K562 (cell line): ENCODE measurements around the gene PFDN2. TPM values are rescaled to one million over a fixed set of nuclear protein-coding genes. Genes with fewer than 3 reads are reported as not detected.

Experiments
- ARID1B ChIP-seq: fragments of 450-650 bp; IDR thresholded peaks from 2 replicates; pipeline ENCODE4 v1.6.1; 2016; ENCODE audit warnings: antibody characterized with exemption, mild to moderate bottlenecking, inconsistent platforms
- BHLHE40 ChIP-seq: IDR thresholded peaks from 2 replicates; pipeline ENCODE4 v1.6.1; 2011; ENCODE audit warnings: low read length, improper control_type of control experiment
- ERF ChIP-seq: fragments of 450-650 bp; formaldehyde crosslinking; IDR thresholded peaks from 2 replicates; pipeline ENCODE4 v1.4.0; 2020; ENCODE audit warnings: mild to moderate bottlenecking, mixed read lengths
- EWSR1 ChIP-seq: fragments of 450-650 bp; IDR thresholded peaks from 2 replicates; pipeline ENCODE4 v1.6.1; 2018; ENCODE audit warnings: borderline replicate concordance, mild to moderate bottlenecking, low read depth, moderate library complexity; ENCODE audit not compliant: partially characterized antibody
- HDAC6 ChIP-seq: IDR thresholded peaks from 2 replicates; pipeline ENCODE4 v1.6.1; 2012; ENCODE audit warnings: low read depth, mild to moderate bottlenecking, control low read depth, inconsistent platforms, low read length, moderate library complexity
- KDM1A ChIP-seq, 2 experiments: fragments of 450-650 bp; IDR thresholded peaks; 2 replicates each; pipeline ENCODE4 v1.6.1; 2016; ENCODE audit warnings: mild to moderate bottlenecking in 2 of 2
- KLF13 ChIP-seq: fragments of 450-650 bp; IDR thresholded peaks from 2 replicates; pipeline ENCODE4 v1.6.1; 2016; ENCODE audit warnings: missing genetic modification characterization, low read depth, mild to moderate bottlenecking, missing compliant biosample characterization, moderate library complexity, borderline replicate concordance
- MTF1 ChIP-seq: fragments of 250-450 bp; sonication (Bioruptor Pico); IDR thresholded peaks from 2 replicates; pipeline ENCODE4 v1.9.0; 2021; ENCODE audit warnings: moderate library complexity, mild to moderate bottlenecking, inconsistent platforms, borderline replicate concordance
- PML ChIP-seq: IDR thresholded peaks from 2 replicates; pipeline ENCODE4 v1.6.1; 2012; ENCODE audit warnings: low read length, inconsistent platforms
- SLC30A9 ChIP-seq: fragments of 250-450 bp; sonication (Bioruptor Pico); IDR thresholded peaks from 2 replicates; pipeline ENCODE4 v1.8.0; 2022; ENCODE audit warnings: mild to moderate bottlenecking, moderate library complexity
- SREBF1 ChIP-seq: fragments of 150-350 bp; IDR thresholded peaks from 2 replicates; pipeline ENCODE4 v1.6.1; 2014; ENCODE audit warnings: antibody characterized with exemption, low read depth, low read length, borderline replicate concordance
- ZBTB26 ChIP-seq: fragments of 450-650 bp; formaldehyde crosslinking; IDR thresholded peaks from 2 replicates; pipeline ENCODE4 v1.4.0; 2022; ENCODE audit warnings: missing genetic modification characterization
- ZNF121 ChIP-seq: sonication (generic); formaldehyde crosslinking; conservative IDR thresholded peaks from 2 replicates; pipeline ENCODE4 v1.8.0; 2022; ENCODE audit warnings: missing genetic modification reagents
- ZNF124 ChIP-seq: sonication (generic); formaldehyde crosslinking; IDR thresholded peaks from 2 replicates; pipeline ENCODE4 v1.8.1; 2022; ENCODE audit warnings: missing genetic modification reagents
- ZNF143 ChIP-seq: sonication (generic); formaldehyde crosslinking; IDR thresholded peaks from 2 replicates; pipeline ENCODE4 v1.9.0; 2022; ENCODE audit warnings: mild to moderate bottlenecking, missing genetic modification reagents
- ZNF239 ChIP-seq: fragments of 250-450 bp; sonication (Bioruptor Pico); IDR thresholded peaks from 2 replicates; pipeline ENCODE4 v1.4.0; 2020; ENCODE audit warnings: mild to moderate bottlenecking
- ZNF347 ChIP-seq: fragments of 450-650 bp; formaldehyde crosslinking; IDR thresholded peaks from 2 replicates; pipeline ENCODE4 v1.4.0; 2020; ENCODE audit warnings: low read depth, mild to moderate bottlenecking, moderate library complexity
- ZNF444 ChIP-seq: fragments of 250-450 bp; sonication (Bioruptor Pico); IDR thresholded peaks from 2 replicates; pipeline ENCODE4 v1.4.0; 2020; ENCODE audit warnings: mild to moderate bottlenecking, moderate library complexity
- ZNF740 ChIP-seq, 3 experiments: fragments of 200-800 bp in 1 of 3; sonication (Bioruptor generic) in 1 of 3; sonication (generic) in 1 of 3; formaldehyde crosslinking in 1 of 3; IDR thresholded peaks; 2 replicates each; pipeline versions ENCODE4 v1.6.1 to v1.8.0; 2016 to 2022; ENCODE audit warnings: mild to moderate bottlenecking in 2 of 3, missing compliant biosample characterization in 2 of 3, missing genetic modification characterization in 2 of 3, missing genetic modification reagents in 1 of 3
- ZNF75A ChIP-seq: fragments of 450-650 bp; formaldehyde crosslinking; IDR thresholded peaks from 2 replicates; pipeline ENCODE4 v1.4.0; 2020; ENCODE audit warnings: mild to moderate bottlenecking
- polyA plus RNA-seq, 8 experiments: library from polyadenylated mRNA; depleted of rRNA in 4 of 8; stranded (reverse) in 5 of 8; unstranded in 3 of 8; fragments of >200 nt; fragmentation: Nextera tagmentation in 2 of 8; fragmentation: Illumina TruSeq in 1 of 8; extraction: Ambion mirVana in 2 of 8; extraction: Trizol in 1 of 8; gene quantifications; 2 replicates each; pipeline versions ENCODE4 v1.2.1 to v1.2.3, GENCODE V29; 2011 to 2014; ENCODE audit warnings: inconsistent platforms in 1 of 8, missing spikeins in 1 of 8
- total RNA-seq, 7 experiments: library from RNA; depleted of rRNA in 6 of 7; stranded (reverse); fragments of >200 nt in 6 of 7; fragmentation: Illumina TruSeq in 2 of 7; extraction: Trizol in 2 of 7; gene quantifications; 2 replicates each; pipeline versions ENCODE4 v1.2.1 to v1.2.3, GENCODE V29; 2011 to 2021; ENCODE audit warnings: low replicate concordance in 1 of 7
- TF ChIP-seq, protein P1 (sequence below): sonication (generic); formaldehyde crosslinking; IDR thresholded peaks from 2 replicates; pipeline ENCODE4 v1.8.0; 2023; ENCODE audit warnings: mild to moderate bottlenecking, missing genetic modification reagents

Gene PFDN2
- total and polyA plus RNA-seq, 9 of the 15 experiments (the other 6 are each of a cell fraction or from before 2014, with no cell fraction given), result 50.2 to 361 (median 144) TPM

- TF ChIP-seq, protein P1, sequence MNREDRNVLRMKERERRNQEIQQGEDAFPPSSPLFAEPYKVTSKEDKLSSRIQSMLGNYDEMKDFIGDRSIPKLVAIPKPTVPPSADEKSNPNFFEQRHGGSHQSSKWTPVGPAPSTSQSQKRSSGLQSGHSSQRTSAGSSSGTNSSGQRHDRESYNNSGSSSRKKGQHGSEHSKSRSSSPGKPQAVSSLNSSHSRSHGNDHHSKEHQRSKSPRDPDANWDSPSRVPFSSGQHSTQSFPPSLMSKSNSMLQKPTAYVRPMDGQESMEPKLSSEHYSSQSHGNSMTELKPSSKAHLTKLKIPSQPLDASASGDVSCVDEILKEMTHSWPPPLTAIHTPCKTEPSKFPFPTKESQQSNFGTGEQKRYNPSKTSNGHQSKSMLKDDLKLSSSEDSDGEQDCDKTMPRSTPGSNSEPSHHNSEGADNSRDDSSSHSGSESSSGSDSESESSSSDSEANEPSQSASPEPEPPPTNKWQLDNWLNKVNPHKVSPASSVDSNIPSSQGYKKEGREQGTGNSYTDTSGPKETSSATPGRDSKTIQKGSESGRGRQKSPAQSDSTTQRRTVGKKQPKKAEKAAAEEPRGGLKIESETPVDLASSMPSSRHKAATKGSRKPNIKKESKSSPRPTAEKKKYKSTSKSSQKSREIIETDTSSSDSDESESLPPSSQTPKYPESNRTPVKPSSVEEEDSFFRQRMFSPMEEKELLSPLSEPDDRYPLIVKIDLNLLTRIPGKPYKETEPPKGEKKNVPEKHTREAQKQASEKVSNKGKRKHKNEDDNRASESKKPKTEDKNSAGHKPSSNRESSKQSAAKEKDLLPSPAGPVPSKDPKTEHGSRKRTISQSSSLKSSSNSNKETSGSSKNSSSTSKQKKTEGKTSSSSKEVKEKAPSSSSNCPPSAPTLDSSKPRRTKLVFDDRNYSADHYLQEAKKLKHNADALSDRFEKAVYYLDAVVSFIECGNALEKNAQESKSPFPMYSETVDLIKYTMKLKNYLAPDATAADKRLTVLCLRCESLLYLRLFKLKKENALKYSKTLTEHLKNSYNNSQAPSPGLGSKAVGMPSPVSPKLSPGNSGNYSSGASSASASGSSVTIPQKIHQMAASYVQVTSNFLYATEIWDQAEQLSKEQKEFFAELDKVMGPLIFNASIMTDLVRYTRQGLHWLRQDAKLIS (CRISPR knock-in tag), result no peak
- no peak for TF ChIP-seq MTF1 (CRISPR knock-in tag)
- no peak for TF ChIP-seq EWSR1
- TF ChIP-seq KLF13, result 0 out of 2 replicates have a peak, but pooled peaks have one; percentile 20
- TF ChIP-seq SREBF1, result no peak
- TF ChIP-seq ZNF444 (CRISPR knock-in tag), result no peak
- TF ChIP-seq ZNF121 (CRISPR knock-in tag), result no peak
- TF ChIP-seq ZNF143 (CRISPR knock-in tag), result no peak
- no peak for TF ChIP-seq ERF
- TF ChIP-seq ZNF124 (CRISPR knock-in tag), result no peak
- no peak for TF ChIP-seq SLC30A9 (CRISPR knock-in tag)
- 0 out of 2 replicates have a peak, but pooled peaks have one; percentile 32 for TF ChIP-seq BHLHE40
- no peak for TF ChIP-seq PML
- no peak for TF ChIP-seq ZNF740 (CRISPR knock-in tag; IDR thresholded peaks at IDR 0.05)
- peak in 1 of 2 experiments; percentile 15; a peak in 1 of 4 replicates for TF ChIP-seq ZNF740 (tag; IDR thresholded peaks at IDR 0.05)
- no peak for TF ChIP-seq HDAC6
- peak; percentile 16; the same call in 1 of the 2 replicates for TF ChIP-seq ARID1B
- TF ChIP-seq ZBTB26 (CRISPR knock-in tag), result no peak
- 0 out of 2 replicates have a peak, but pooled peaks have one; percentile 21 for TF ChIP-seq ZNF239 (CRISPR knock-in tag)
- TF ChIP-seq KDM1A (IDR thresholded peaks at IDR 0.05), result no peak
- no peak for TF ChIP-seq ZNF75A (CRISPR knock-in tag)
- TF ChIP-seq ZNF347 (CRISPR knock-in tag), result no peak
These were observed 14.8 kb upstream of the PFDN2 start, which contains the start of gene DEDD (continued) for GRCh38 chr1:161132410-161133219.
